ENCODE measurements around the gene TMEM131.

GRCh38 chr2:97985998-97986397, 9.8 kb downstream of the TMEM131 start:
- no peak for TF ChIP-seq POLR2A (IDR thresholded peaks at IDR 0.05)
- TF ChIP-seq, protein P1, sequence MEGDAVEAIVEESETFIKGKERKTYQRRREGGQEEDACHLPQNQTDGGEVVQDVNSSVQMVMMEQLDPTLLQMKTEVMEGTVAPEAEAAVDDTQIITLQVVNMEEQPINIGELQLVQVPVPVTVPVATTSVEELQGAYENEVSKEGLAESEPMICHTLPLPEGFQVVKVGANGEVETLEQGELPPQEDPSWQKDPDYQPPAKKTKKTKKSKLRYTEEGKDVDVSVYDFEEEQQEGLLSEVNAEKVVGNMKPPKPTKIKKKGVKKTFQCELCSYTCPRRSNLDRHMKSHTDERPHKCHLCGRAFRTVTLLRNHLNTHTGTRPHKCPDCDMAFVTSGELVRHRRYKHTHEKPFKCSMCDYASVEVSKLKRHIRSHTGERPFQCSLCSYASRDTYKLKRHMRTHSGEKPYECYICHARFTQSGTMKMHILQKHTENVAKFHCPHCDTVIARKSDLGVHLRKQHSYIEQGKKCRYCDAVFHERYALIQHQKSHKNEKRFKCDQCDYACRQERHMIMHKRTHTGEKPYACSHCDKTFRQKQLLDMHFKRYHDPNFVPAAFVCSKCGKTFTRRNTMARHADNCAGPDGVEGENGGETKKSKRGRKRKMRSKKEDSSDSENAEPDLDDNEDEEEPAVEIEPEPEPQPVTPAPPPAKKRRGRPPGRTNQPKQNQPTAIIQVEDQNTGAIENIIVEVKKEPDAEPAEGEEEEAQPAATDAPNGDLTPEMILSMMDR (IDR thresholded peaks at IDR 0.05) = no peak
- TF ChIP-seq POLR2AphosphoS5 (IDR thresholded peaks at IDR 0.05; ENCODE audit: insufficient read depth in 1 of 2, low read depth in 1 of 2) = no peak

Measured in vagina (tissue), 2 donors.